GM12878 (cell line): ENCODE measurements around the gene SLC2A8. TPM values are rescaled to one million over a fixed set of nuclear protein-coding genes. Genes with fewer than 3 reads are reported as not detected.

Experiments
- ATAC-seq: fragments of 200-7000 bp; cut with Tn5 transposase; 3 replicates; pipeline ENCODE4 v1.9.1; 2020; ENCODE audit warnings: mild to moderate bottlenecking, moderate library complexity
- BruUV-seq: library from RNA; stranded (reverse); fragments of 400-500 nt; replicated peaks from 2 replicates; lab custom pipeline; 2021; lab: Mats Ljungman, UMichigan
- CTCF ChIA-PET: fragments of 300-600 bp; sonication (Branson Sonifier 250); formaldehyde crosslinking; extraction: SDS; loops from one replicate; lab custom pipeline; 2021; ENCODE audit warnings: inconsistent platforms; lab: Yijun Ruan, JAX
- POLR2A ChIA-PET: fragments of 350-600 bp; formaldehyde crosslinking; extraction: SDS; loops from one replicate; lab custom pipeline; 2021; ENCODE audit warnings: inconsistent platforms; lab: Charles Lee
- RAD21 ChIA-PET: fragments of 300-600 bp; sonication (Branson Sonifier 250); formaldehyde crosslinking; loops from one replicate; lab custom pipeline; 2023; ENCODE audit warnings: antibody characterized with exemption; ENCODE audit not compliant: unreplicated experiment; lab: Charles Lee
- SMC1A ChIA-PET: fragments of 300-600 bp; sonication (Branson Sonifier 250); formaldehyde crosslinking; loops from one replicate; lab custom pipeline; 2023; ENCODE audit not compliant: unreplicated experiment, uncharacterized antibody; lab: Charles Lee
- DNase-seq: peaks from one replicate; pipeline ENCODE4 v3.0.0-alpha.2; 2011; ENCODE audit warnings: low read depth, low spot score
- FAIRE-seq: peaks from 3 replicates; lab custom pipeline; 2011; peaks lifted over from hg19 to GRCh38; lab: Jason Lieb, UNC
- H2AFZ ChIP-seq: 2 replicates; pipeline ENCODE4 v1.6.0; 2011; ENCODE audit warnings: low read depth, low read length, control low read depth; ENCODE audit not compliant: control insufficient read depth
- H3K27ac ChIP-seq: 2 replicates; pipeline ENCODE4 v1.5.1; 2011; ENCODE audit warnings: control low read depth; ENCODE audit not compliant: control insufficient read depth, insufficient read depth
- H3K27me3 ChIP-seq, 2 experiments: replicated peaks in 1 of 2; 2 replicates each; pipeline versions ENCODE4 v1.6.0 to v1.6.1; 2011; ENCODE audit warnings: low read length in 1 of 2; ENCODE audit not compliant: control insufficient read depth in 2 of 2, insufficient read depth in 2 of 2
- H3K36me3 ChIP-seq, 2 experiments: 2 replicates each; pipeline ENCODE4 v1.5.1; 2011; ENCODE audit warnings: low read length in 1 of 2; ENCODE audit not compliant: control insufficient read depth in 2 of 2, insufficient read depth in 2 of 2
- H3K4me1 ChIP-seq: 2 replicates; pipeline ENCODE4 v1.6.1; 2011; ENCODE audit warnings: mild to moderate bottlenecking, low read length, moderate library complexity, mixed read lengths; ENCODE audit not compliant: control insufficient read depth, insufficient read depth
- H3K4me2 ChIP-seq: 2 replicates; pipeline ENCODE4 v1.6.0; 2011; ENCODE audit warnings: control low read depth; ENCODE audit not compliant: control insufficient read depth, insufficient read depth
- H3K4me3 ChIP-seq: fragments of 200-600 bp; sonication (generic); 2 replicates; pipeline ENCODE4 v1.5.1; 2016
- H3K79me2 ChIP-seq: 2 replicates; pipeline ENCODE4 v1.6.0; 2011; ENCODE audit warnings: low read length; ENCODE audit not compliant: control insufficient read depth, insufficient read depth
- H3K9ac ChIP-seq: 2 replicates; pipeline ENCODE4 v1.8.0; 2011; ENCODE audit warnings: low read length, control low read depth, mixed read lengths; ENCODE audit not compliant: control insufficient read depth, insufficient read depth
- H3K9me3 ChIP-seq: replicated peaks from 3 replicates; pipeline ENCODE4 v1.5.1; 2011; ENCODE audit warnings: mild to moderate bottlenecking, low read length; ENCODE audit not compliant: control insufficient read depth, insufficient read depth
- H4K20me1 ChIP-seq: 2 replicates; pipeline ENCODE4 v1.6.0; 2011; ENCODE audit not compliant: control insufficient read depth, insufficient read depth
- ATF7 ChIP-seq: fragments of 450-650 bp; IDR thresholded peaks from 2 replicates; pipeline ENCODE4 v1.6.1; 2016; ENCODE audit warnings: low read depth, mild to moderate bottlenecking
- CREM ChIP-seq: IDR thresholded peaks from 2 replicates; pipeline ENCODE4 v1.6.1; 2014; ENCODE audit warnings: antibody characterized with exemption, low read depth
- SIN3A ChIP-seq: IDR thresholded peaks from 2 replicates; pipeline ENCODE4 v1.6.1; 2012; ENCODE audit warnings: low read depth, low read length, improper control_type of control experiment
- SMARCA5 ChIP-seq: fragments of 450-650 bp; IDR thresholded peaks from 2 replicates; pipeline ENCODE4 v1.6.1; 2017; ENCODE audit warnings: mild to moderate bottlenecking
- TCF3 ChIP-seq: IDR thresholded peaks from 2 replicates; pipeline ENCODE4 v1.6.1; 2012; ENCODE audit warnings: low read depth, mild to moderate bottlenecking, low read length, borderline replicate concordance; ENCODE audit not compliant: insufficient read depth
- WGBS: methylation state at CpG from one replicate; pipeline ENCODE4 v1.1.6; 2016; ENCODE audit warnings: low lambda C conversion rate; ENCODE audit not compliant: insufficient replicate concordance, insufficient coverage; ENCODE audit errors: missing lambda C conversion rate; 5-methylcytosine and 5-hydroxymethylcytosine counted together
- in situ Hi-C: fragments of 300-500 bp; cut with MboI; formaldehyde crosslinking; loops from 9 replicates; pipeline ENCODE4 v1.14.3; 2018; ENCODE audit warnings: mixed read lengths
- intact Hi-C: fragments of 100-400 bp; cut with micrococcal nuclease; formaldehyde crosslinking; loops from one replicate; pipeline ENCODE4 v1.14.2; 2022; ENCODE audit not compliant: unreplicated experiment
- polyA plus RNA-seq, 11 experiments: library from polyadenylated mRNA; depleted of rRNA in 4 of 11; unstranded in 6 of 11; stranded (reverse) in 5 of 11; fragments of >200 nt; fragmentation: Nextera tagmentation in 4 of 11; fragmentation: Illumina TruSeq in 1 of 11; extraction: Ambion mirVana in 4 of 11; extraction: Trizol in 1 of 11; gene quantifications; 1 replicate in 1 of 11; 2 replicates in 10 of 11; pipeline versions ENCODE4 v1.2.1 to v1.2.3, GENCODE V29; 2011 to 2016; ENCODE audit warnings: inconsistent platforms in 2 of 11, missing spikeins in 2 of 11, low read depth in 1 of 11
- total RNA-seq, 4 experiments: library from RNA; depleted of rRNA in 3 of 4; stranded (reverse); fragments of >200 nt in 3 of 4; fragmentation: Illumina TruSeq in 1 of 4; extraction: Trizol in 1 of 4; gene quantifications; 2 replicates each; pipeline versions ENCODE4 v1.2.1 to v1.2.3, GENCODE V29; 2013 to 2021
- TF ChIP-seq, protein P1 (sequence below): fragments of 450-650 bp; IDR thresholded peaks from 2 replicates; pipeline ENCODE4 v1.6.1; 2017; ENCODE audit warnings: mild to moderate bottlenecking, moderate library complexity

SLC2A8 gene
- total and polyA plus RNA-seq, 10 of the 15 experiments (the other 5 are each of a cell fraction or from before 2014, with no cell fraction given): 0.31 to 22.7 (median 10.0) TPM

DNA sequence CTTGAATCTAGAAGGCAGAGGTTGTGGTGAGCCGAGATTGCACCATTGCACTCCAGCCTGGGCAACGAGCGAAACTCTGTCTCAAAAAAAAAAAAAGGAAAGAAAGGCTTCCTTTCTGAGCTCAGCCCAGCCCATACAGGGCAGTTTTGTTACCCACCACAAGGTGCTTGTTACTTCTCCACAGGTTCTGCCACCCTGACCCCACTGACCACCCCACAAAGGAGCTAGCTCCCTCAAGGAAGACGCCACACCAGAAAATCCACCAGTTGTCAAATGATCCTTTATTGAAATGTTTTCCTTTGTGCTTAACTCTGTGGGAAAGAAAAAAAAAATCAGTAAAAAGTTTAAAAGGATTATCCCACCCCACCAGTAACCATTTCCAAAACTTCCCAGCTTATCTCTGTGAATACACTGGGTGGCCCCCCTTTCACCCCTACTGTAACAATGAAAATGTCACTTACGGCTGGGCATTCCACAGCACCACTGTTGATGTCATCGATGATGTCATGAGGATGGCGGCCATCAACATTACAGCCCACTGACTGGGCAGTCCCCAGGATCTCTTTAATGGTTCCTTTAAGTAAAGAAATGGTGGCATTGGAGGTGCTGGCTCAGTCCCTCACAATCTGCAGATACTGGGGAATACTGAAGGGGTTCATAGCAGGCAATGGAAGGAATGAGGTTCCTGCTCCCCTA, 50.6 kb downstream of the SLC2A8 start:
- Histone ChIP-seq H3K4me3 (peak overlapping the region; percentile 93; the same call in 1 of the 2 replicates), H3K27ac (no peak overlapping the region), H3K79me2 (peaks cover 49% of the 10 kb centered on the region), H3K4me1 (no peaks in the 10 kb centered on the region), H3K27me3 (no peaks in the 10 kb centered on the region), H3K4me2 (peak overlapping the region; percentile 38; the same call in 1 of the 2 replicates), H3K9ac (no peak overlapping the region), H2AFZ (no peak overlapping the region), H4K20me1 (peaks cover 11% of the 10 kb centered on the region), H3K9me3 (peaks cover 11% of the 10 kb centered on the region), H3K36me3 (peaks cover 20 to 59% of the 10 kb centered on the region in 2 experiments)
- intact Hi-C loops: no loop called here
- ATAC-seq (no peak), DNase-seq (no peak), FAIRE-seq (no peak)
- CTCF ChIA-PET: interaction anchor here (1.6 kb wide), 1 partner anchor 32 kb away, joined by 3 read pairs; no protein-coding TSS in a partner anchor
- WGBS: 82% methylated on average over 5 of the region's 7 CpGs
- SMC1A ChIA-PET: interaction anchor here (0.6 to 1.5 kb wide), 4 partner anchors 14 to 30 kb away, joined by 3 read pairs; partner anchors contain the start of gene ZNF79
- BruUV-seq: no TSS peak
- in situ Hi-C loops: no loop called here
- RAD21 ChIA-PET: interaction anchor here (1.1 kb wide), 1 partner anchor 25 kb away, joined by 3 read pairs; no protein-coding TSS in a partner anchor
- POLR2A ChIA-PET: no interaction called here
- TF ChIP-seq SIN3A: no peak
- no peak for TF ChIP-seq TCF3
- TF ChIP-seq SMARCA5: no peak
- TF ChIP-seq, protein P1, sequence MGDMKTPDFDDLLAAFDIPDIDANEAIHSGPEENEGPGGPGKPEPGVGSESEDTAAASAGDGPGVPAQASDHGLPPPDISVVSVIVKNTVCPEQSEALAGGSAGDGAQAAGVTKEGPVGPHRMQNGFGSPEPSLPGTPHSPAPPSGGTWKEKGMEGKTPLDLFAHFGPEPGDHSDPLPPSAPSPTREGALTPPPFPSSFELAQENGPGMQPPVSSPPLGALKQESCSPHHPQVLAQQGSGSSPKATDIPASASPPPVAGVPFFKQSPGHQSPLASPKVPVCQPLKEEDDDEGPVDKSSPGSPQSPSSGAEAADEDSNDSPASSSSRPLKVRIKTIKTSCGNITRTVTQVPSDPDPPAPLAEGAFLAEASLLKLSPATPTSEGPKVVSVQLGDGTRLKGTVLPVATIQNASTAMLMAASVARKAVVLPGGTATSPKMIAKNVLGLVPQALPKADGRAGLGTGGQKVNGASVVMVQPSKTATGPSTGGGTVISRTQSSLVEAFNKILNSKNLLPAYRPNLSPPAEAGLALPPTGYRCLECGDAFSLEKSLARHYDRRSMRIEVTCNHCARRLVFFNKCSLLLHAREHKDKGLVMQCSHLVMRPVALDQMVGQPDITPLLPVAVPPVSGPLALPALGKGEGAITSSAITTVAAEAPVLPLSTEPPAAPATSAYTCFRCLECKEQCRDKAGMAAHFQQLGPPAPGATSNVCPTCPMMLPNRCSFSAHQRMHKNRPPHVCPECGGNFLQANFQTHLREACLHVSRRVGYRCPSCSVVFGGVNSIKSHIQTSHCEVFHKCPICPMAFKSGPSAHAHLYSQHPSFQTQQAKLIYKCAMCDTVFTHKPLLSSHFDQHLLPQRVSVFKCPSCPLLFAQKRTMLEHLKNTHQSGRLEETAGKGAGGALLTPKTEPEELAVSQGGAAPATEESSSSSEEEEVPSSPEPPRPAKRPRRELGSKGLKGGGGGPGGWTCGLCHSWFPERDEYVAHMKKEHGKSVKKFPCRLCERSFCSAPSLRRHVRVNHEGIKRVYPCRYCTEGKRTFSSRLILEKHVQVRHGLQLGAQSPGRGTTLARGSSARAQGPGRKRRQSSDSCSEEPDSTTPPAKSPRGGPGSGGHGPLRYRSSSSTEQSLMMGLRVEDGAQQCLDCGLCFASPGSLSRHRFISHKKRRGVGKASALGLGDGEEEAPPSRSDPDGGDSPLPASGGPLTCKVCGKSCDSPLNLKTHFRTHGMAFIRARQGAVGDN: no peak
- TF ChIP-seq CREM: peak; percentile 40; the same call in 1 of the 2 replicates
- TF ChIP-seq ATF7: 0 out of 2 replicates have a peak, but pooled peaks have one; percentile 42
